A549 treated with dexamethasone at 1 μM for 4 hours (cell line): Measurements from ENCODE around the gene BAZ2A. TPM values are rescaled to one million over a fixed set of nuclear protein-coding genes. Genes with fewer than 3 reads are reported as not detected.

Experiments used
- total RNA-seq: library from RNA; stranded (reverse); fragments of 200-300 nt; extraction: Qiagen RNA extraction; gene quantifications from 5 replicates; pipeline ENCODE4 v1.2.3, GENCODE V29; 2022

Gene BAZ2A
- total RNA-seq, result 23.1 to 50.4 TPM (median 45.3 TPM) in 5 replicates

GRCh38 chr12:56630180-56630632 is at the start of gene BAZ2A:
TSS of gene BAZ2A (minus strand) at chr12:56630326. CDS start at chr12:56617530, 12,796 bp downstream.

GRCh38 chr12:56645717-56646446 is 15.8 kb upstream of the BAZ2A start, which contains the start of gene ATP5F1B:
TSS of gene ATP5F1B (minus strand) at chr12:56645984. CDS start at chr12:56645963, 21 bp downstream.

Other genes starting within 250 kb of the BAZ2A start
- 27.2 to 40.2 TPM (median 36.9 TPM) in 5 replicates for gene TIMELESS, start 180.9 kb downstream of the BAZ2A start, total RNA-seq
- gene MIP, start 175.7 kb downstream of the BAZ2A start, total RNA-seq, result 0.15 TPM in 1 of 5 replicates, not detected in the others
- 1.5 to 2.0 TPM (median 1.8 TPM) in 5 replicates for gene SPRYD4, start 161.7 kb downstream of the BAZ2A start, total RNA-seq
- 0.07 to 0.28 TPM (median 0.11 TPM) in 5 replicates for gene GLS2, start 142.2 kb downstream of the BAZ2A start, total RNA-seq
- 10.0 to 15.1 TPM (median 12.5 TPM) in 5 replicates for gene RBMS2, start 108.5 kb downstream of the BAZ2A start, total RNA-seq
- gene ATP5F1B, start 15.7 kb upstream of the BAZ2A start, total RNA-seq, result 802 to 906 TPM (median 881 TPM) in 5 replicates
- gene PTGES3, start 58.0 kb upstream of the BAZ2A start, total RNA-seq, result 349 to 414 TPM (median 400 TPM) in 5 replicates
- 1,389 to 2,133 TPM (median 1,421 TPM) in 5 replicates for gene NACA, start 95.0 kb upstream of the BAZ2A start, total RNA-seq
- gene PRIM1, start 122.0 kb upstream of the BAZ2A start, total RNA-seq, result 24.0 to 27.2 TPM (median 26.7 TPM) in 5 replicates
- gene HSD17B6, start 133.0 kb upstream of the BAZ2A start, total RNA-seq, result 1.1 to 2.0 TPM (median 1.4 TPM) in 5 replicates